Hepatocyte (in vitro differentiated cells): ENCODE measurements around the gene AP5Z1.

Experiments used
- CTCF ChIP-seq: fragments of 200-600 bp; sonication (generic); IDR thresholded peaks from 2 replicates; pipeline ENCODE4 v1.5.1; 2016; ENCODE audit warnings: antibody characterized with exemption, mild to moderate bottlenecking; ENCODE audit not compliant: poor library complexity
- EZH2 ChIP-seq: fragments of 200-600 bp; sonication (generic); IDR thresholded peaks from 2 replicates; pipeline ENCODE4 v1.6.1; 2016; ENCODE audit warnings: antibody characterized with exemption, mild to moderate bottlenecking, borderline replicate concordance

- TF ChIP-seq CTCF (peak; percentile 39), EZH2 (no peak)
Observed at GRCh38 chr7:4739528-4739992, 35.9 kb upstream of the AP5Z1 start.
